22Rv1 (cell line): ENCODE data around the gene CAVIN2.
"Not testable (repeated sequence)": the region's sequence is repeated elsewhere in the genome, so short reads cannot be mapped to it uniquely, and the experiment has no call there.

Source experiments
- H3K27ac ChIP-seq: fragments of 450-650 bp; 2 replicates; pipeline ENCODE4 v1.5.1; 2017
- ZFX ChIP-seq: fragments of 450-650 bp; IDR thresholded peaks from 2 replicates; pipeline ENCODE4 v1.6.1; 2017; ENCODE audit warnings: antibody characterized with exemption, borderline replicate concordance
- TF ChIP-seq, protein P1 (sequence below): fragments of 450-650 bp; IDR thresholded peaks from 2 replicates; pipeline ENCODE4 v1.5.1; 2017; ENCODE audit warnings: mild to moderate bottlenecking

Gene CAVIN2

DNA sequence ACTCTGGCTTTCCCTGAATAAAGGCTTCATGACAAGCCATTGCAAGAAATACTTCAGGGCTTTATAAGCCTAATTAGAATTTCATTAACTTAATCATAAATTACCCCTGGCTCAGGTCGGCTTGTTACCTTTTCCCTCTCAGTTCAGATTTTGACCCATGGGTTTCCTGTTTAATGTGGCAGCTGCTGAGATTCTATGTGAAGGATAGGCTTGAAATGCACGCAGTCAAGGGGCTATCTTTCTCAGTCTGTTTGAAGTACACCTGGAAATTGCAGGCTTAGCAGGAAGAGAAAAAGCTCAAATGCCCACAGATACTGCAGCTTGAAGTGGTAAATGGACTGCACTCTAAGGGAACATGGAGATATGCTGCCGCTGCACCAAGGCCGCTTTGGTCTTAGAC, 49.4 kb downstream of the CAVIN2 start:
- no peak overlapping the region for H3K27ac ChIP-seq

DNA sequence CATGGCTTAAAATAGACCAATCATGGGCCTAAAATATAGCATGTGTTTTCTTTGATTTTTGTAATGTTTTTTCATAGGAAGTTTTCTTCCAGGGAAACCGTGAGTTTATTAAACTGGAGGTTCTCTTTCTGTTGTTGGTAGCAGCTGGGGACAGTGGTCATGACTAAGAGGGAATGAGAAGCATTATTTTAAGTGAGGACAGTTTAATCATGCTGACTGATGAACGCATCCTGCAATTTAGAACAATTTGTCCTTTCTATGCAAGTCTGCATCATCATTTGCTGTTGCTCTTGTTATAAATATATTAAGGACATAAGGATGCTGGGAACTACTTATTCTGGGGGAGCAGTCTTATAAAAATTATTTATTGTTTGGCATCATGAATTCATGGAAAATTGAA, 51.2 kb downstream of the CAVIN2 start:
- H3K27ac ChIP-seq = no peak overlapping the region
- TF ChIP-seq, protein P1, sequence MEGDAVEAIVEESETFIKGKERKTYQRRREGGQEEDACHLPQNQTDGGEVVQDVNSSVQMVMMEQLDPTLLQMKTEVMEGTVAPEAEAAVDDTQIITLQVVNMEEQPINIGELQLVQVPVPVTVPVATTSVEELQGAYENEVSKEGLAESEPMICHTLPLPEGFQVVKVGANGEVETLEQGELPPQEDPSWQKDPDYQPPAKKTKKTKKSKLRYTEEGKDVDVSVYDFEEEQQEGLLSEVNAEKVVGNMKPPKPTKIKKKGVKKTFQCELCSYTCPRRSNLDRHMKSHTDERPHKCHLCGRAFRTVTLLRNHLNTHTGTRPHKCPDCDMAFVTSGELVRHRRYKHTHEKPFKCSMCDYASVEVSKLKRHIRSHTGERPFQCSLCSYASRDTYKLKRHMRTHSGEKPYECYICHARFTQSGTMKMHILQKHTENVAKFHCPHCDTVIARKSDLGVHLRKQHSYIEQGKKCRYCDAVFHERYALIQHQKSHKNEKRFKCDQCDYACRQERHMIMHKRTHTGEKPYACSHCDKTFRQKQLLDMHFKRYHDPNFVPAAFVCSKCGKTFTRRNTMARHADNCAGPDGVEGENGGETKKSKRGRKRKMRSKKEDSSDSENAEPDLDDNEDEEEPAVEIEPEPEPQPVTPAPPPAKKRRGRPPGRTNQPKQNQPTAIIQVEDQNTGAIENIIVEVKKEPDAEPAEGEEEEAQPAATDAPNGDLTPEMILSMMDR = no peak
- TF ChIP-seq ZFX = no peak

More for the DNA sequence above, 49.4 kb downstream of the CAVIN2 start:
- TF ChIP-seq, protein P1 = no peak
- no peak for TF ChIP-seq ZFX

DNA sequence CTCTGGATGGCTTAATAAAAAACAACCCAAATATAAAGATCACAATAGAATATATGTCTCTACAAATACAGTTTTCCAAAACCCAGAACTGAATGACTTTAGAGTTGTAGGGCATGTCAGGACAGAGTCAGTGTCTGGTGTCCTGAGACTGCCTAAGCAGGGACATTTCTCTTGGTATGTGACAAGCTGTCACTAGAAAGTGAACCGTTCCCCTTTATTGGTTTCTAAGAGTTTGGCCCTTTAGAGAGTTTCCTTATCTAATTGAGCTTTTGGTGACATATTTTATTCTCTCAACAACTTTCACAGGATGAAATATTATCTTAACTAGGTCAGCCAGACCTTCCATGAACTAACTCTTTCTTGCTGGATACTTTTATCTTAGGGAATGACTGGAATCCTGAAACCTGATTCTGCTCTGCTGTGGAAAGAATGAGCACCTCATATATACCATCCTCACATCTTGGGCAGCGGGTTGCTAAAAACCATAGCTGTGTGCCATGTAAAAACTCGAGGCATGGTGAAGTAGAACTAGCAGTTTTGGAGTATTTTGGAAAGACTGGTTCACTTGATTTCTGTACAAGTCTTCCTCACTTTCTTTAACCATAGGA, 54.8 kb downstream of the CAVIN2 start:
- TF ChIP-seq, protein P1 = no peak
- TF ChIP-seq ZFX = no peak
- H3K27ac ChIP-seq = no peak overlapping the region

DNA sequence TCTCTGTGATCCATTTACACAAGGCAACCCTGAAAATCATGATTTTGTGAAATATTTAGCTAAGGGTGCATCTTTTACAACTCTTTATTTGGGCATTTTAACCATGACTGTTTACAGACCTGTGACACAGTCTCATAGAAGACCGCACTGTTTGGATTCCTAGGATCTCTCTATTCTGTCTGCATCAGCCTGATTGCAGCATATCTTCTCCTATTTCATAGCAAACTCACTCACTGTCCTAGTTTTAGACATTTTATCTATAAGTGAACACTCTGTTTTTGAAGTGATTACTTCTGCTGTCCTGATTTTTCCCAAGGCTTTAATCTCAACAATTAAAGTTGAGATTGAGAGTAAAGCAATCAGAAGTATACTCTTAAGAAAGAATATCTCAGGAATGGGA, 56.2 kb downstream of the CAVIN2 start:
- TF ChIP-seq, protein P1 = no peak
- no peak for TF ChIP-seq ZFX
- no peak overlapping the region for H3K27ac ChIP-seq

DNA sequence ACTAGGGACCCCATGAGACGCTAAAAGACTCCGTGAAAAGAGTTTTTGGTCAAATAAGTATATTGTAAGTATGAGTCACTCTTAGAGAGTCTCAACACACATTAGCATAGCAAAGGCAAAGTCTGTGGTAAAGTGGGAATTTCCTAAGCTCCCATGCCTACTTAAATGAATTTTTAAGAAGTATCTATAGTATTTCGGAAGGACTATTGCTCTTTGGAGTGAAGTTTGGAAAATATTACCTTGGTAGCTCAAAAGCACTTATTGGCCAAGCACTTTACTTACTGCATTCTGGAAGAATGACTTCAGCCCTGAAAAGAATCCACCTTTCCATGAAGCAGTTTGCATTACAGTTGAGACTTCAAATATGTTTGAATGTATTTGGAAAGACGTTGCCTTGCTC, 57.1 kb downstream of the CAVIN2 start:
- TF ChIP-seq, protein P1 = no peak
- no peak for TF ChIP-seq ZFX
- no peak overlapping the region for H3K27ac ChIP-seq

DNA sequence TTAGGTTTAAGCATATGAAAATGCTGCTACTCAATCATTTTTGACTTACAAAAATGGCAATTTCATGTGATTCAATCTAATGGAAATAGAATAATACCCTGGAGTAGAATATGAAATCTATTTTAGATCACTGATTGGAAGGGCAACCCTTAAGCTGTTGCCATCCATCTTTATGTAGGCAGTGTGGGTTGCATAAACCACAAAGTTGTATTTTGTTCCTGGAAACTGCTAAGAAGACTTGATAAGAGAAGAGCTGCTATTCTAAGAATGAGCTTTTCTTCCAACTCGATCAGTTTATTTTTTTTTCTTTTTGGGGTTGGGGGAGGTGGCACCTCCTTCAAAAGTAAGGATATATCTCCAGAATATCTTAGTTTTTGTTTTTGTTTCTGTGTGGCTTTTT, 60.2 kb downstream of the CAVIN2 start:
- TF ChIP-seq, protein P1 = no peak
- no peak for TF ChIP-seq ZFX
- no peak overlapping the region for H3K27ac ChIP-seq

DNA sequence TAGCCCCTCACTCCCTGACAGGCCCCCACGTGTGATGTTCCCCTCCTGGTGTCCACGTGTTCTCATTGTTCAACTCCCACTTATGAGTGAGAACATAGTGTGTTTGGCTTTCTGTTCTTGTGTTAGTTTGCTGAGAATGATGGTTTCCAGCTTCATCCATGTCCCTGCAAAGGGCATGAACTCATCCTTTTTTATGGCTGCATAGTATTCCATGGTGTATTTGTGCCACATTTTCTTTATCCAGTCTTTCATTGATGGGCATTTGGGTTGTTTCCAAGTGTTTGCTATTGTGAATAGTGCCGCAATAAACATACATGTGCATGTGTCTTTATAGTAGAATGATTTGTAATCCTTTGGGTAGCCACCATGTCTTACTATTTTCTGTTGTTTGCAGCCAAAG, 61.2 kb downstream of the CAVIN2 start:
- not testable (repeated sequence) for H3K27ac ChIP-seq
